Transverse colon (tissue), 3 donors: Measurements from ENCODE around the gene CD22.

Experiments
- CTCF ChIP-seq, 5 experiments: fragments of 200-600 bp in 3 of 5; fragments of 450-650 bp in 2 of 5; sonication (generic) in 3 of 5; IDR thresholded peaks; 1 replicate in 2 of 5; 2 replicates in 3 of 5; pipeline ENCODE4 v1.5.1; 2016 to 2017; ENCODE audit warnings: antibody characterized with exemption in 5 of 5, inconsistent platforms in 3 of 5, mild to moderate bottlenecking in 2 of 5, moderate library complexity in 1 of 5
- POLR2A ChIP-seq: fragments of 450-650 bp; IDR thresholded peaks from one replicate; pipeline ENCODE4 v1.6.1; 2016; ENCODE audit warnings: antibody characterized with exemption, mild to moderate bottlenecking, moderate library complexity

- no peak for TF ChIP-seq CTCF (IDR thresholded peaks at IDR 0.05)
- no peak for TF ChIP-seq POLR2A
Measured at GRCh38 chr19:35310331-35310730, 18.7 kb upstream of the CD22 start.
